Measurements from ENCODE around the gene CAND1. TPM values are rescaled to one million over a fixed set of nuclear protein-coding genes. Genes with fewer than 3 reads are reported as not detected.

The CAND1 gene
- total and polyA plus RNA-seq, 9 of the 15 experiments (the other 6 are each of a cell fraction or from before 2014, with no cell fraction given) = 24.0 to 167 (median 77.5) TPM

DNA sequence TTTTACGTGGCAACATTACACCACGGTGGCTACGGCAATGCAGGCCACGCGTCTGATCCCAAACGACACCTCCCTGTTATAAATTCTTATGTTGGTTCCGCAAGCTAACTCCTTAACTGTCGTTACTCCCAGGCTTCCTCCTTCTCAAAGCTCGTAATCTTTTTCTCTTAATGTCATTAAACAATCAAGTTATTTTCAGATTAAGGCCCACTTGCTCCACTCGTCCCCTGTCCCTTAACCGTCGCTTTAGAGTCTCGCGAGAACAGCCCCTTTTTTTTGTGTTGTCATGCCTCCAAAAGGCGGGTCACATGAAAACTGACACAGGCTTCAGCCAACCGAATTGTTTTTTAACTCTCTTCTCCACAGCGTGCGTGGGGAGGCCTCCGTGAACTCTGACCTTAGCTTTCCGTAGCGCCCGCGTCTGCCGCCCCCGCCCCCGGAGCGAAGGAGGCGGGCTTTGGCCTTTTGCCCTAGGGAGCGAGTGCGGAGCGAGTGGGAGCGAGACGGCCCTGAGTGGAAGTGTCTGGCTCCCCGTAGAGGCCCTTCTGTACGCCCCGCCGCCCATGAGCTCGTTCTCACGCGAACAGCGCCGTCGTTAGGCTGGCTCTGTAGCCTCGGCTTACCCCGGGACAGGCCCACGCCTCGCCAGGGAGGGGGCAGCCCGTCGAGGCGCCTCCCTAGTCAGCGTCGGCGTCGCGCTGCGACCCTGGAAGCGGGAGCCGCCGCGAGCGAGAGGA, at the start of gene CAND1 (continued):
- TF ChIP-seq, protein P1, sequence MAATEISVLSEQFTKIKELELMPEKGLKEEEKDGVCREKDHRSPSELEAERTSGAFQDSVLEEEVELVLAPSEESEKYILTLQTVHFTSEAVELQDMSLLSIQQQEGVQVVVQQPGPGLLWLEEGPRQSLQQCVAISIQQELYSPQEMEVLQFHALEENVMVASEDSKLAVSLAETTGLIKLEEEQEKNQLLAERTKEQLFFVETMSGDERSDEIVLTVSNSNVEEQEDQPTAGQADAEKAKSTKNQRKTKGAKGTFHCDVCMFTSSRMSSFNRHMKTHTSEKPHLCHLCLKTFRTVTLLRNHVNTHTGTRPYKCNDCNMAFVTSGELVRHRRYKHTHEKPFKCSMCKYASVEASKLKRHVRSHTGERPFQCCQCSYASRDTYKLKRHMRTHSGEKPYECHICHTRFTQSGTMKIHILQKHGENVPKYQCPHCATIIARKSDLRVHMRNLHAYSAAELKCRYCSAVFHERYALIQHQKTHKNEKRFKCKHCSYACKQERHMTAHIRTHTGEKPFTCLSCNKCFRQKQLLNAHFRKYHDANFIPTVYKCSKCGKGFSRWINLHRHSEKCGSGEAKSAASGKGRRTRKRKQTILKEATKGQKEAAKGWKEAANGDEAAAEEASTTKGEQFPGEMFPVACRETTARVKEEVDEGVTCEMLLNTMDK (IDR thresholded peaks at IDR 0.05; ENCODE audit: borderline replicate concordance, insufficient read depth, low read depth, low read length, poor library complexity, severe bottlenecking) = no peak
- TF ChIP-seq NFRKB (IDR thresholded peaks at IDR 0.05; ENCODE audit: low read depth) = peak; percentile 54; the same call in 1 of the 2 replicates
- TF ChIP-seq, protein P2, sequence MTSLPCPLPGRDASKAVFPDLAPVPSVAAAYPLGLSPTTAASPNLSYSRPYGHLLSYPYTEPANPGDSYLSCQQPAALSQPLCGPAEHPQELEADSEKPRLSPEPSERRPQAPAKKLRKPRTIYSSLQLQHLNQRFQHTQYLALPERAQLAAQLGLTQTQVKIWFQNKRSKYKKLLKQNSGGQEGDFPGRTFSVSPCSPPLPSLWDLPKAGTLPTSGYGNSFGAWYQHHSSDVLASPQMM (CRISPR knock-in tag; IDR thresholded peaks at IDR 0.05) = no peak
- TF ChIP-seq, protein P3, sequence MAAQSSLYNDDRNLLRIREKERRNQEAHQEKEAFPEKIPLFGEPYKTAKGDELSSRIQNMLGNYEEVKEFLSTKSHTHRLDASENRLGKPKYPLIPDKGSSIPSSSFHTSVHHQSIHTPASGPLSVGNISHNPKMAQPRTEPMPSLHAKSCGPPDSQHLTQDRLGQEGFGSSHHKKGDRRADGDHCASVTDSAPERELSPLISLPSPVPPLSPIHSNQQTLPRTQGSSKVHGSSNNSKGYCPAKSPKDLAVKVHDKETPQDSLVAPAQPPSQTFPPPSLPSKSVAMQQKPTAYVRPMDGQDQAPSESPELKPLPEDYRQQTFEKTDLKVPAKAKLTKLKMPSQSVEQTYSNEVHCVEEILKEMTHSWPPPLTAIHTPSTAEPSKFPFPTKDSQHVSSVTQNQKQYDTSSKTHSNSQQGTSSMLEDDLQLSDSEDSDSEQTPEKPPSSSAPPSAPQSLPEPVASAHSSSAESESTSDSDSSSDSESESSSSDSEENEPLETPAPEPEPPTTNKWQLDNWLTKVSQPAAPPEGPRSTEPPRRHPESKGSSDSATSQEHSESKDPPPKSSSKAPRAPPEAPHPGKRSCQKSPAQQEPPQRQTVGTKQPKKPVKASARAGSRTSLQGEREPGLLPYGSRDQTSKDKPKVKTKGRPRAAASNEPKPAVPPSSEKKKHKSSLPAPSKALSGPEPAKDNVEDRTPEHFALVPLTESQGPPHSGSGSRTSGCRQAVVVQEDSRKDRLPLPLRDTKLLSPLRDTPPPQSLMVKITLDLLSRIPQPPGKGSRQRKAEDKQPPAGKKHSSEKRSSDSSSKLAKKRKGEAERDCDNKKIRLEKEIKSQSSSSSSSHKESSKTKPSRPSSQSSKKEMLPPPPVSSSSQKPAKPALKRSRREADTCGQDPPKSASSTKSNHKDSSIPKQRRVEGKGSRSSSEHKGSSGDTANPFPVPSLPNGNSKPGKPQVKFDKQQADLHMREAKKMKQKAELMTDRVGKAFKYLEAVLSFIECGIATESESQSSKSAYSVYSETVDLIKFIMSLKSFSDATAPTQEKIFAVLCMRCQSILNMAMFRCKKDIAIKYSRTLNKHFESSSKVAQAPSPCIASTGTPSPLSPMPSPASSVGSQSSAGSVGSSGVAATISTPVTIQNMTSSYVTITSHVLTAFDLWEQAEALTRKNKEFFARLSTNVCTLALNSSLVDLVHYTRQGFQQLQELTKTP (IDR thresholded peaks at IDR 0.05; ENCODE audit: low read depth in 1 of 2, partially characterized antibody in 2 of 2) = peak; percentile 67 to 75
- no peak for TF ChIP-seq LARP7 (IDR thresholded peaks at IDR 0.05)
- TF ChIP-seq MXI1 (IDR thresholded peaks at IDR 0.05; ENCODE audit: low read depth, low read length) = peak; percentile 54; the same call in 1 of the 2 replicates
- TF ChIP-seq, protein P4, sequence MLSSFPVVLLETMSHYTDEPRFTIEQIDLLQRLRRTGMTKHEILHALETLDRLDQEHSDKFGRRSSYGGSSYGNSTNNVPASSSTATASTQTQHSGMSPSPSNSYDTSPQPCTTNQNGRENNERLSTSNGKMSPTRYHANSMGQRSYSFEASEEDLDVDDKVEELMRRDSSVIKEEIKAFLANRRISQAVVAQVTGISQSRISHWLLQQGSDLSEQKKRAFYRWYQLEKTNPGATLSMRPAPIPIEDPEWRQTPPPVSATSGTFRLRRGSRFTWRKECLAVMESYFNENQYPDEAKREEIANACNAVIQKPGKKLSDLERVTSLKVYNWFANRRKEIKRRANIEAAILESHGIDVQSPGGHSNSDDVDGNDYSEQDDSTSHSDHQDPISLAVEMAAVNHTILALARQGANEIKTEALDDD (IDR thresholded peaks at IDR 0.05) = peak; percentile 47; the same call in 1 of the 2 replicates
- peak; percentile 66 for TF ChIP-seq HNRNPLL (IDR thresholded peaks at IDR 0.05; ENCODE audit: low read depth, low read length, poor library complexity, severe bottlenecking)
- TF ChIP-seq SP1 (CRISPR knock-in tag; IDR thresholded peaks at IDR 0.05) = peak; percentile 77
- 0 out of 4 replicates have a peak, but pooled peaks of 1 of the 2 experiments have one; percentile 13 for TF ChIP-seq RAD21 (CRISPR knock-in tag; conservative IDR thresholded peaks at IDR 0.05 in 1 of 2, IDR thresholded peaks at IDR 0.05 in 1 of 2)
- no peak for TF ChIP-seq GTF2A2 (tag; IDR thresholded peaks at IDR 0.05)

Data from K562 (cell line).